ENCODE results near the gene PRRT4. TPM values are rescaled to one million over a fixed set of nuclear protein-coding genes. Genes with fewer than 3 reads are reported as not detected.

The PRRT4 gene
- total and polyA plus RNA-seq, 2 of the 4 experiments (the other 2 are of a cell fraction): not detected

- Histone ChIP-seq H4K5ac (ENCODE audit: low read depth, low read length) (no peak overlapping the region), H3K27ac (ENCODE audit: insufficient read depth, low read length) (no peak overlapping the region), H3K9me3 (ENCODE audit: control insufficient read depth, insufficient read depth, low read length) (no peaks in the 10 kb centered on the region), H3K18ac (ENCODE audit: low read depth, low read length) (no peak overlapping the region), H2AK5ac (ENCODE audit: low read depth, low read length) (no peak overlapping the region), H2BK120ac (ENCODE audit: low read depth, low read length) (no peak overlapping the region), H4K91ac (ENCODE audit: insufficient read depth, low read depth, low read length) (no peak overlapping the region), H3K14ac (replicated peaks; ENCODE audit: low read depth, low read length) (no peak overlapping the region), H3K9me1 (ENCODE audit: insufficient read depth, low read length) (no peaks in the 10 kb centered on the region), H3K56ac (ENCODE audit: extremely low read depth, insufficient read depth, low read length) (no peak overlapping the region), H3K4me1 (ENCODE audit: control insufficient read depth, insufficient read depth, low read length) (no peaks in the 10 kb centered on the region; the same call in 1 of the 2 replicates), H3K9ac (ENCODE audit: low read depth, low read length) (no peak overlapping the region), H3K4me3 (ENCODE audit: insufficient read depth, low read depth, low read length) (no peak overlapping the region), H2BK5ac (ENCODE audit: low read depth, low read length, poor library complexity, severe bottlenecking) (no peak overlapping the region), H4K20me1 (ENCODE audit: insufficient read depth, low read length) (0 out of 2 replicates have a peak, but pooled peaks cover 3% of the 10 kb centered on the region), H2AK9ac (replicated peaks; ENCODE audit: low read depth, low read length, poor library complexity) (no peak overlapping the region), H3K36me3 (ENCODE audit: control insufficient read depth, insufficient read depth, low read length) (no peaks in the 10 kb centered on the region), H3K4me2 (ENCODE audit: low read depth, low read length) (no peak overlapping the region), H2BK15ac (ENCODE audit: low read depth, low read length) (no peak overlapping the region), H4K8ac (ENCODE audit: low read depth in 2 of 2, low read length in 2 of 2) (no peak overlapping the region), H3K79me1 (ENCODE audit: low read depth in 1 of 2, low read length in 2 of 2) (no peaks in the 10 kb centered on the region), H2BK20ac (ENCODE audit: low read depth, low read length) (no peak overlapping the region), H2AFZ (replicated peaks; ENCODE audit: low read length, poor library complexity) (no peak overlapping the region), H3K4ac (ENCODE audit: low read depth, low read length) (no peak overlapping the region), H3K23ac (ENCODE audit: low read depth, low read length) (no peak overlapping the region), H3K27me3 (ENCODE audit: control insufficient read depth, insufficient read depth, low read length) (peaks cover 58% of the 10 kb centered on the region)
- DNase-seq (no peak), ATAC-seq (ENCODE audit: low read depth) (no peak)
- WGBS, 2 experiments (ENCODE audit: extremely low coverage in 2 of 2, insufficient read length in 1 of 2): no CpG with 5 or more reads among the region's 2 CpGs
- ChIA-PET CTCF (no interaction called here), POLR2A (ENCODE audit: unreplicated experiment) (no interaction called here)
- intact Hi-C loops (cut with micrococcal nuclease) (no loop called here), dilution Hi-C loops (cut with HindIII; ENCODE audit: low sequenced_read_pairs, unreplicated experiment) (no loop called here), in situ Hi-C loops (cut with MboI; ENCODE audit: low sequenced_read_pairs) (no loop called here)
- no TSS peak for BruUV-seq (replicated peaks)
- TF ChIP-seq MAZ (IDR thresholded peaks at IDR 0.05; ENCODE audit: borderline replicate concordance, low read depth, low read length) (no peak), CEBPB (IDR thresholded peaks at IDR 0.05; ENCODE audit: low read depth, low read length) (no peak), BHLHE40 (IDR thresholded peaks at IDR 0.05; ENCODE audit: low read depth, low read length) (no peak), CTCF (conservative IDR thresholded peaks at IDR 0.05; ENCODE audit: low read depth, low read length) (no peak), USF2 (IDR thresholded peaks at IDR 0.05; ENCODE audit: low read depth, low read length) (no peak), RFX5 (IDR thresholded peaks at IDR 0.05; ENCODE audit: low read depth, low read length) (no peak), FOS (IDR thresholded peaks at IDR 0.05; ENCODE audit: low read depth, low read length) (no peak)
These were observed 3.9 kb upstream of the PRRT4 start for GRCh38 chr7:128365432-128365831.

All from IMR-90 (cell line).